Measurements from ENCODE around the gene KCNK7. TPM values are rescaled to one million over a fixed set of nuclear protein-coding genes. Genes with fewer than 3 reads are reported as not detected.

KCNK7 gene
- total and polyA plus RNA-seq, 2 donors (not counting 3 experiments of a cell fraction or from before 2014, with no cell fraction given) = 0.17 to 0.60 TPM

GRCh38 chr11:65604258-65604657 is 8.7 kb upstream of the KCNK7 start:
- intact Hi-C loops (cut with micrococcal nuclease) = no loop called here
- dilution Hi-C loops (cut with MboI; ENCODE audit: extremely low pct_ligation_motif_present, low sequenced_read_pairs) = no loop called here
- Histone ChIP-seq H3K9me3 (replicated peaks; ENCODE audit: control insufficient read depth, insufficient read depth, low read length) (no peaks in the 10 kb centered on the region), H3K27me3 (ENCODE audit: control insufficient read depth in 2 of 2, insufficient read depth in 2 of 2, low read length in 2 of 2) (no peaks in the 10 kb centered on the region), H3K79me2 (ENCODE audit: control insufficient read depth, insufficient read depth, low read length) (peaks cover 16% of the 10 kb centered on the region), H3K36me3 (ENCODE audit: control insufficient read depth in 2 of 2, extremely low read depth in 1 of 2, insufficient read depth in 2 of 2, low read length in 2 of 2) (peaks cover 15 to 59% of the 10 kb centered on the region in 2 experiments), H3K9me1 (replicated peaks; ENCODE audit: control insufficient read depth, extremely low read depth, insufficient read depth, low read length) (no peaks in the 10 kb centered on the region), H3K4me2 (ENCODE audit: insufficient read depth, low read length) (no peak overlapping the region), H3K27ac (ENCODE audit: insufficient read depth, low read depth, low read length) (no peak overlapping the region), H3K9ac (replicated peaks; ENCODE audit: extremely low read depth, insufficient read depth, low read length) (no peak overlapping the region), H3K4me3 (replicated peaks in 1 of 3; ENCODE audit: insufficient read depth in 1 of 3, low read depth in 1 of 3, low read length in 3 of 3) (no peak overlapping the region), H2AFZ (ENCODE audit: low read depth, low read length) (no peak overlapping the region), H3K4me1 (ENCODE audit: control insufficient read depth, extremely low read depth, insufficient read depth, low read length) (peaks cover 15% of the 10 kb centered on the region), H4K20me1 (replicated peaks; ENCODE audit: control insufficient read depth, extremely low read depth, insufficient read depth, low read length) (no peaks in the 10 kb centered on the region)
- no peak for TF ChIP-seq MAX (IDR thresholded peaks at IDR 0.05; ENCODE audit: insufficient read depth, insufficient read length)
- TF ChIP-seq JUN (IDR thresholded peaks at IDR 0.05; ENCODE audit: borderline replicate concordance, insufficient read depth, insufficient read length, low read depth) = no peak
- TF ChIP-seq CTCF (IDR thresholded peaks at IDR 0.05; ENCODE audit: extremely low read depth in 1 of 2, insufficient read depth in 1 of 2, low read depth in 1 of 2, low read length in 2 of 2) = no peak
- no peak for TF ChIP-seq EZH2 (IDR thresholded peaks at IDR 0.05; ENCODE audit: borderline replicate concordance, low read depth, low read length, severe bottlenecking)
- no peak for FAIRE-seq
- CTCF ChIA-PET = interaction anchor here (0.7 to 3.4 kb wide), 3 partner anchors 10 to 253 kb away, joined by 3 to 19 read pairs (median 4); no protein-coding TSS in a partner anchor
- POLR2A ChIA-PET = interaction anchor here (1.4 kb wide), 1 partner anchor 9 kb away, joined by 4 read pairs; the partner anchor contains the start of gene MAP3K11
- BruUV-seq (replicated peaks) = no TSS peak
- no peak for DNase-seq (ENCODE audit: low read depth, low spot score)

GRCh38 chr11:65599955-65600246 is 4.3 kb upstream of the KCNK7 start:
- POLR2A ChIA-PET = no interaction called here
- Histone ChIP-seq H2AFZ (ENCODE audit: low read depth, low read length) (no peak overlapping the region), H3K27me3 (ENCODE audit: control insufficient read depth in 2 of 2, insufficient read depth in 2 of 2, low read length in 2 of 2) (no peaks in the 10 kb centered on the region), H3K9me1 (replicated peaks; ENCODE audit: control insufficient read depth, extremely low read depth, insufficient read depth, low read length) (no peaks in the 10 kb centered on the region), H3K4me1 (ENCODE audit: control insufficient read depth, extremely low read depth, insufficient read depth, low read length) (no peaks in the 10 kb centered on the region), H3K27ac (ENCODE audit: insufficient read depth, low read depth, low read length) (no peak overlapping the region), H3K4me3 (replicated peaks in 1 of 3; ENCODE audit: insufficient read depth in 1 of 3, low read depth in 1 of 3, low read length in 3 of 3) (no peak overlapping the region), H3K9me3 (replicated peaks; ENCODE audit: control insufficient read depth, insufficient read depth, low read length) (no peaks in the 10 kb centered on the region), H3K36me3 (ENCODE audit: control insufficient read depth in 2 of 2, extremely low read depth in 1 of 2, insufficient read depth in 2 of 2, low read length in 2 of 2) (peaks cover 11 to 53% of the 10 kb centered on the region in 2 experiments), H4K20me1 (replicated peaks; ENCODE audit: control insufficient read depth, extremely low read depth, insufficient read depth, low read length) (no peaks in the 10 kb centered on the region), H3K79me2 (ENCODE audit: control insufficient read depth, insufficient read depth, low read length) (no peaks in the 10 kb centered on the region), H3K4me2 (ENCODE audit: insufficient read depth, low read length) (no peak overlapping the region), H3K9ac (replicated peaks; ENCODE audit: extremely low read depth, insufficient read depth, low read length) (no peak overlapping the region)
- BruUV-seq (replicated peaks) = no TSS peak
- CTCF ChIA-PET = interaction anchor here (1.4 kb wide), 1 partner anchor 8 kb away, joined by 5 read pairs; no protein-coding TSS in a partner anchor
- DNase-seq (ENCODE audit: low read depth, low spot score) (no peak), FAIRE-seq (no peak)
- dilution Hi-C loops (cut with MboI; ENCODE audit: extremely low pct_ligation_motif_present, low sequenced_read_pairs) = no loop called here
- TF ChIP-seq JUN (IDR thresholded peaks at IDR 0.05; ENCODE audit: borderline replicate concordance, insufficient read depth, insufficient read length, low read depth) = no peak
- no peak for TF ChIP-seq GATA2 (IDR thresholded peaks at IDR 0.05; ENCODE audit: insufficient read depth, insufficient read length, low read depth, low read length)
- no peak for TF ChIP-seq MYC (IDR thresholded peaks at IDR 0.05; ENCODE audit: low read depth, low read length)
- no peak for TF ChIP-seq POLR2AphosphoS5 (IDR thresholded peaks at IDR 0.05; ENCODE audit: insufficient read depth, low read depth, low read length)
- no peak for TF ChIP-seq POLR2A (IDR thresholded peaks at IDR 0.05; ENCODE audit: low read depth, low read length)
- TF ChIP-seq EZH2 (IDR thresholded peaks at IDR 0.05; ENCODE audit: borderline replicate concordance, low read depth, low read length, severe bottlenecking) = no peak
- TF ChIP-seq CTCF (IDR thresholded peaks at IDR 0.05; ENCODE audit: extremely low read depth in 1 of 2, insufficient read depth in 1 of 2, low read depth in 1 of 2, low read length in 2 of 2) = no peak
- no peak for TF ChIP-seq FOS (IDR thresholded peaks at IDR 0.05; ENCODE audit: borderline replicate concordance, insufficient read depth, low read length)
- no peak for TF ChIP-seq MAX (IDR thresholded peaks at IDR 0.05; ENCODE audit: insufficient read depth, insufficient read length)
- intact Hi-C loops (cut with micrococcal nuclease) = loop anchor here (1.0 kb wide), 1 partner anchor 11 kb away; no protein-coding TSS in a partner anchor

All from endothelial cell of umbilical vein (primary cell).